Measurements from ENCODE around the gene ULBP3.
"Not testable (repeated sequence)": the region's sequence is repeated elsewhere in the genome, so short reads cannot be mapped to it uniquely, and the experiment has no call there.

ULBP3 gene

DNA sequence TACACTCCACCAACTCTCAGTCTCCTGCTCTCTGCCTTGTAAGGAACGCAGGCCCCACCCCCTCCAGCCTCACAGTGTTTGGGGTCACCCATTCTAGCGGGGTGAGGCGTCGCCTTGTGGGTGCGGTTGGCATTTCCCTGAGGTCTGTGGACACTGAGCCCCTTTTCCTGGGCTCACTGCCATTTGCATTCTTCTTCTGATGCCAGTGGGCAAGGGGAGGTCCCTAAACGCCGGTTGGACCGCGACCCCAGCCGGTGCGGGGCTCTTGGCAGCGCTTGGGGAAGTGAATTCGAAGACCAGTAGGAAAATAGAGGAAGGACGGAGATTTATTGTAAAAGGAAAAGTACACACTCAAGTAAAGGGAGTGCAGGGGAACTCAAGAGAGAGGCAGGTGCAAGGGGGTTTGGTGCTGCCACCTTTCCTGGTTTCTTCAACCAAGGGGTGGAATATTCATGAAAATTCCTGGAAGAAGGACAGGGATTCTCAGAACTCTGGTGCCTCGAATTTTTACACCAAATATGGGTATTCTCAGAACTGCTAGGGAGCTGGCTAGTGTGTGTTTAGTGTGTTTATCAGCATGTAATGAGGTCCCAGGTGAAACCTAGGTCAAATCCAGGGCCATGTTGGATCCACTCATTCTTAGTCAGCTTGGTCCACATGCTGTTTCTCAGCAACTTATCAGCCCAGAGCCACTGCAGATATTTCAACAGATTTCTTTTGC, 53.5 kb downstream of the ULBP3 start:
- not testable (repeated sequence) for DNase-seq (ENCODE audit: low spot score)

DNA sequence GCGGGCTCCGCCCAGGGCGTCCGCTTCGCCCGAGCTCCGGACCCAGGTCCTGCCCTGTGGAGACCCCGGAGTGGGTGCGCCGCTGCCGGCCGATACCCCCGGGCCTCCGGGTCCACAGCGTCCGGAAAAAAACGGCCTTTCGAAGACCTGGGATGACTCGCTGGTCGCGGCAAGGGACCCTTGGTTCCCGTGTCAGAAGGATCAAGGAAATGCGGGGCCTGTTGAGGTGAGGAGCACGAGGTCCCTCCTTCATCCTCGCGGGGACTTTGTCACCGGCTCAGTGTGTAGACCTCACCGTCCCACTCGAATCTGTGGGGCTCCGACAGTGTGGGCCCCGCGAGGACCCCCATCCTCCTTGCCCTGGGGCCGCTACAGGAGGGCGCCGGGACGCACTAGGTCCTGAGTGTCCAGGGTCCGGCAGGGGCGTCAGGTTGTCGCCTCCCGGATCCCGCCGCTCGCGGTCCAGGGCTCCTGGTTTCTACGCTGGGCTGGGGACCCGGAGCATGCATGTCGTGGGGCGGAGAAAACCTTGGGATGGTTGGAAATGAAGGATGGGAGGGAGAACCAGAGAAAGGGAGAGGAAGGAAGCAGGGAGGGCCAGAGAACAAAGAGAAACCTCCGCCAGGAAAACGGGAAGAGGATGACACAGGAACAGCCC, 54.2 kb downstream of the ULBP3 start:
- DNase-seq (ENCODE audit: low spot score) = not testable (repeated sequence)

DNA sequence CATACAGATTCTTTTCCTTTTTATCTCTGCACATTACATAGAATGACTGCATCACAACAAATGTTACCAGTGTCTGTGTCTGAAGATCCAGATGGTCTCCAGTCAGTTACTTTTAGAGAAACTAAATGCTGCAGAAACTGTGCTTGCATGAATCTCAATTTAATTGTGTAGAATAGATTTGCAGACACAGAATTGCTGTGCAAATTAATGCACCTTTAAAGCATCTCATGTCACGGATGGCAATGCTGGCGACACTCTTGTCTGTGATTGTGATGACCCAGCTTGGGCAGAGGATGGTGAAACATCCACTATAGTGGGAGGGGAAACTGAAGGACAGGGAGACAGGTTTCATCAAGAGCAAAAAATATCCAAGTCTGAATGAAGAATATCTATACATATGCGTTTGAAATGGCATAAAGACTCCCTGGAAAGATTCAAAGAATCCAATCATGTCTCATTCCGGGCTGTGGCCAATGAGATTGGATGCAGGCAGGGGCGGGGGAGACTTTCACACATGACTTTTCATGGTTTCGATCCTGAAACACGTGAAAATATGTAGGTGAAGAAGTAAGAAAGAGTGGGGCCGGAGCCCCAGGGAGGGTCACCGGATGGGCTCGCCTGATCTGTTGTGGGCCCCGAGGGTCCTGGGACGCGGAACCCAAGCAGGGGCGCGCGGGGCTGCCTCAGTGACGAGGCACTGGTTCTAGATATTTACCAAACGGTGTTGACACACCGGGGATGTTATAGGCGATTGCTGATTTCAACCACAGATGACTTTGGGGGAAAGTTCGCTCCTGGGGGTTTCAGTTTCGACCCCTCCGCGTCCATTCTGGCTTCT, 54.9 kb downstream of the ULBP3 start:
- DNase-seq (ENCODE audit: low spot score) = not testable (repeated sequence)

DNA sequence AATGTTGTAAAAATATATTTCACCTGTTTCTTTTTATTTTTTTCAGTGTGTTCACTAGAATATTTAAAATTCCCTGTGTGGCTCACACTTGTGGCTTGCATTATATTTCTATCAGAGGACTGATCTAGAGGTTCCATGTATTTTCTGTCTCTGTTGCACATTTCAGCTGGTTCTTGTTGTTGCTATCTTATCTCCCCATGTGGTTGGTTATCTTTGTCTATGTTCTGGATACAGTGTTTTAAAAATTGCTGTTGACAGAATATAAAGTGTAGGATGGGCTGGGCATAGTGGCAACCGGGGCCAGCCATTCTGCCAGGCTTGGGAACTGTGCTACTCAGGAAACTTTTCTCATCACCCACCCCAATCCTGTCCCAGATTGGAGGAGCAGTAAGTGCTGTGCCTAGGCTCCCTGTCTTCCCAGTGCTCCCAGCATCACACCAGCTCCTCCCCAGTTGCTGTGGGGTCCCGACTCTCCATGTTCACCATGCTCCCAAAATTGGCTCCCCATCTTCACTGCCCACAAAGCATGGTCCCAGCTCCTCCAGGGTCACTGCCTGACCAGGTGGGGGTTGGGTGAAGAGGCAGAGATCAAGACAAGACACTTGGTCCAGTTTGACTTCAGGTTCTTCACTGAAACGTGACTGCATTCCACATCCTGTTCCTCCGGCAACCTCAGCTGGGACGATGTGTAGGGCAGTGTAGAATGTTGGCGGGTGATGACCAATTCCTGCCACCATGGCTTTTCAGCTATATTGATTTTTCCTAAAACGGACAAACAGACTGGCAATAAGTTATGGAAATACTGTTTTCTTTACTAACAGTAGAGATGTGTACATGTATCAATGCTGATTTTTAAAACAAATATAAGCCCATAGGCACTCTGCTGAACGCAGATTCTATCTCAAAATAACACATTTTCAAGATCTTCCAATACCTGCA, 55.8 kb downstream of the ULBP3 start:
- DNase-seq (ENCODE audit: low spot score) = not testable (repeated sequence)
